ENCODE data around the gene NID2.
A peak's percentile ranks its signal among the peaks of the same experiment; 100 is the strongest.

GRCh38 chr14:52012635-52013034 is 56.2 kb downstream of the NID2 start:
- TF ChIP-seq RXRA (IDR thresholded peaks at IDR 0.05) (peak; percentile 66 to 74), CTCF (IDR thresholded peaks at IDR 0.05; ENCODE audit: low read depth, low read length, missing input control) (no peak), REST (IDR thresholded peaks at IDR 0.05) (no peak), YY1 (IDR thresholded peaks at IDR 0.05) (no peak), FOXA1 (IDR thresholded peaks at IDR 0.05) (no peak), RAD21 (IDR thresholded peaks at IDR 0.05) (peak in 1 of 2 donors; percentile 35), ATF3 (IDR thresholded peaks at IDR 0.05) (no peak), TAF1 (conservative IDR thresholded peaks at IDR 0.05) (no peak), HNF4G (IDR thresholded peaks at IDR 0.05) (no peak), MAX (IDR thresholded peaks at IDR 0.05) (no peak), ZBTB33 (IDR thresholded peaks at IDR 0.05) (no peak)

Measured in liver (tissue), 3 donors.